ENCODE results near the gene ECEL1. TPM values are rescaled to one million over a fixed set of nuclear protein-coding genes. Genes with fewer than 3 reads are reported as not detected.
"Not testable (repeated sequence)": the region's sequence is repeated elsewhere in the genome, so short reads cannot be mapped to it uniquely, and the experiment has no call there.

The ECEL1 gene
- total RNA-seq, 4 donors from 2014 or later, result 0.10 to 0.39 TPM; not detected in 2

DNA sequence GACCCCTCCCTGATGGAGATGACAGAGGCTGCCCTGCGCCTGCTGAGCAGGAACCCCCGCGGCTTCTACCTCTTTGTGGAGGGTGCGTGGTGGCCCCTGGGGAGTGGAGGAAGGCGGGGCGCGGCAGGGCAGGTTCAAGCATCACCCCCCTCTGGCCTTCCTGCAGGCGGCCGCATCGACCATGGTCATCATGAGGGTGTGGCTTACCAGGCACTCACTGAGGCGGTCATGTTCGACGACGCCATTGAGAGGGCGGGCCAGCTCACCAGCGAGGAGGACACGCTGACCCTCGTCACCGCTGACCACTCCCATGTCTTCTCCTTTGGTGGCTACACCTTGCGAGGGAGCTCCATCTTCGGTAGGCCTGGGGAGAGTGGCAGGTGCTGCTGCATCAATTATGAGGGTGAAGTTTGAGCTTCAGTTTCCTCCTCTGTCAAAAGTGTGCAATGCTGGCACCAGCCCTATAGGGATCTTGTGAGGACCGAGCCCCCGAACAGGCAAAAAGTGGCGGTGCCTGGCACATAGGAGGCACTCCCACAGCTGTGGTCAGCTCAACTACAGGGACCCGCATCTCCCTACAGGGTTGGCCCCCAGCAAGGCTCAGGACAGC, 29.5 kb downstream of the ECEL1 start:
- WGBS, 2 donors, result 83 to 88% methylated on average over 21 to 23 of the region's 25 CpGs
- intact Hi-C loops (cut with DNase I; ENCODE audit: low total_unique reads), result no loop called here
- peak in 1 of 2 donors; percentile 62 for DNase-seq (ENCODE audit: low spot score in 2 of 2)
- no peak overlapping the region for H3K4me3 ChIP-seq (ENCODE audit: low read depth, poor library complexity, severe bottlenecking)
- TF ChIP-seq, protein P1, sequence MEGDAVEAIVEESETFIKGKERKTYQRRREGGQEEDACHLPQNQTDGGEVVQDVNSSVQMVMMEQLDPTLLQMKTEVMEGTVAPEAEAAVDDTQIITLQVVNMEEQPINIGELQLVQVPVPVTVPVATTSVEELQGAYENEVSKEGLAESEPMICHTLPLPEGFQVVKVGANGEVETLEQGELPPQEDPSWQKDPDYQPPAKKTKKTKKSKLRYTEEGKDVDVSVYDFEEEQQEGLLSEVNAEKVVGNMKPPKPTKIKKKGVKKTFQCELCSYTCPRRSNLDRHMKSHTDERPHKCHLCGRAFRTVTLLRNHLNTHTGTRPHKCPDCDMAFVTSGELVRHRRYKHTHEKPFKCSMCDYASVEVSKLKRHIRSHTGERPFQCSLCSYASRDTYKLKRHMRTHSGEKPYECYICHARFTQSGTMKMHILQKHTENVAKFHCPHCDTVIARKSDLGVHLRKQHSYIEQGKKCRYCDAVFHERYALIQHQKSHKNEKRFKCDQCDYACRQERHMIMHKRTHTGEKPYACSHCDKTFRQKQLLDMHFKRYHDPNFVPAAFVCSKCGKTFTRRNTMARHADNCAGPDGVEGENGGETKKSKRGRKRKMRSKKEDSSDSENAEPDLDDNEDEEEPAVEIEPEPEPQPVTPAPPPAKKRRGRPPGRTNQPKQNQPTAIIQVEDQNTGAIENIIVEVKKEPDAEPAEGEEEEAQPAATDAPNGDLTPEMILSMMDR (IDR thresholded peaks at IDR 0.05), result no peak
- no peak for TF ChIP-seq POLR2A (IDR thresholded peaks at IDR 0.05)

DNA sequence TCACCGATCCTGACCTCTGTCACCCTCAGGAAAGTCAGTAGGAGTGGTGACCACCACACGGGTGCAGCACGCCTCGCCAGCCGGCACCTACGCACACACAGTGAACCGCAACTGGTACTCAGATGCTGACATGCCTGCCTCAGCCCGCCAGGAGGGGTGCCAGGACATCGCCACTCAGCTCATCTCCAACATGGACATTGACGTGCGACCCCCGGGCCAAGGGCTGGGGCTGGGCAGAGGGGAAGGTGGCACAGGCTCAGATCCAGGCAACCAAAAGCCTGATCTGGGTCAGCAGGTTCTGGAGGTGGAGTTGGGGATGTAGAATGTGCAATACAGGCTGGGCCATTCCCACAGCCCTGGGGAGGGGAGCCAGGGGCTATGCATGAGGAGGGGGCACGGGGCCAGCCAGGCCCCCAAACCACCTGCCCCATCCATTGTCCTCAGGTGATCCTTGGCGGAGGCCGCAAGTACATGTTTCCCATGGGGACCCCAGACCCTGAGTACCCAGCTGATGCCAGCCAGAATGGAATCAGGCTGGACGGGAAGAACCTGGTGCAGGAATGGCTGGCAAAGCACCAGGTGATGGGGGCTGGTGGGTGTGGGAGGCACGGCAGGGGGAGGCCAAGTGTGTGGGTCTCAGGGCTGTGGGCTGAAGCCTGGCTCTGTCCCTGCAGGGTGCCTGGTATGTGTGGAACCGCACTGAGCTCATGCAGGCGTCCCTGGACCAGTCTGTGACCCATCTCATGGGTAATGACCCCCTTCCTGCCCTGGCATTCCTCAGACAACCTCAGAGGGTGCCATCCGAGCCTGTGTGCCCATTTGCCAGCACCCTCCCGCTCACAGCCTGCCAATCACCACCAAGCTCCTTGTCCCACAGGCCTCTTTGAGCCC, 30.3 kb downstream of the ECEL1 start:
- no peak overlapping the region for H3K4me3 ChIP-seq (ENCODE audit: low read depth, poor library complexity, severe bottlenecking)
- TF ChIP-seq, protein P1 (IDR thresholded peaks at IDR 0.05), result no peak
- TF ChIP-seq POLR2A (IDR thresholded peaks at IDR 0.05), result no peak
- DNase-seq (ENCODE audit: low spot score in 2 of 2), result peak in 1 of 2 donors; percentile 74
- intact Hi-C loops (cut with DNase I; ENCODE audit: low total_unique reads), result no loop called here
- 77 to 80% methylated on average over 14 to 16 of the region's 21 CpGs for WGBS, 2 donors

DNA sequence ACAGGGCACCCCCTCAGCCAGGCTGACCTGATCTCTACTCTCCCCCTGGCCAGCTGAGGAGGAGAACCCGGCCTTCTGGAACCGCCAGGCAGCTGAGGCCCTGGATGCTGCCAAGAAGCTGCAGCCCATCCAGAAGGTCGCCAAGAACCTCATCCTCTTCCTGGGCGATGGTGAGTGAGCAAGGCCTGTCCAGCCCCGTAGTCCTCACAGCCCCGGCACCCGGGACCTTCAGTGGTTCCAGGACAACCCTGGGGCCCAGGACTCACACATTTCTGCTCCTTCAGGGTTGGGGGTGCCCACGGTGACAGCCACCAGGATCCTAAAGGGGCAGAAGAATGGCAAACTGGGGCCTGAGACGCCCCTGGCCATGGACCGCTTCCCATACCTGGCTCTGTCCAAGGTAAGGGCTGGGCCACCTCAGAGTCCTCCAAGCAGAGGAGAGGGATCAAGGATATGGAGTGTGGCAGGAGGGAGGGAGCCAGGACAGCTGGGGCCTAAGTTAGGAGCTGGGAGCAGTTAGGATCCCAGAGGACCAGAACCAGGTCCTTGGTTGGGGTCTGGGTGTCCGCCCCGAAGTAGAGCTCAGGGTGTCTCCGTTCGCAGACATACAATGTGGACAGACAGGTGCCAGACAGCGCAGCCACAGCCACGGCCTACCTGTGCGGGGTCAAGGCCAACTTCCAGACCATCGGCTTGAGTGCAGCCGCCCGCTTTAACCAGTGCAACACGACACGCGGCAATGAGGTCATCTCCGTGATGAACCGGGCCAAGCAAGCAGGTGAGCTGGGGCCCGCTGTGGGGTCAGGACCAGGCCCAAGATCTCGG, 31.1 kb downstream of the ECEL1 start:
- 87 to 92% methylated on average over 23 to 27 of the region's 27 CpGs for WGBS, 2 donors
- no peak for TF ChIP-seq POLR2A (IDR thresholded peaks at IDR 0.05)
- TF ChIP-seq, protein P1 (IDR thresholded peaks at IDR 0.05), result no peak
- H3K4me3 ChIP-seq (ENCODE audit: low read depth, poor library complexity, severe bottlenecking), result no peak overlapping the region
- intact Hi-C loops (cut with DNase I; ENCODE audit: low total_unique reads), result no loop called here
- DNase-seq (ENCODE audit: low spot score in 2 of 2), result peak in 1 of 2 donors; percentile 70

- WGBS, 2 donors, result 76 to 78% methylated on average over 13 to 14 of the region's 14 CpGs
- TF ChIP-seq, protein P1 (IDR thresholded peaks at IDR 0.05), result no peak
- no peak for TF ChIP-seq POLR2A (IDR thresholded peaks at IDR 0.05)
- peak in 1 of 2 donors; percentile 73 for DNase-seq (ENCODE audit: low spot score in 2 of 2)
- no peak within 1 kb of the TSS for H3K4me3 ChIP-seq (ENCODE audit: low read depth, poor library complexity, severe bottlenecking)
- intact Hi-C loops (cut with DNase I; ENCODE audit: low total_unique reads), result no loop called here
These were observed 32.0 kb downstream of the ECEL1 start, which contains the start of gene ALPI for GRCh38 chr2:232455426-232456255. TSS of gene ALPI (plus strand) at chr2:232456153. CDS start at chr2:232456200, 47 bp downstream.

DNA sequence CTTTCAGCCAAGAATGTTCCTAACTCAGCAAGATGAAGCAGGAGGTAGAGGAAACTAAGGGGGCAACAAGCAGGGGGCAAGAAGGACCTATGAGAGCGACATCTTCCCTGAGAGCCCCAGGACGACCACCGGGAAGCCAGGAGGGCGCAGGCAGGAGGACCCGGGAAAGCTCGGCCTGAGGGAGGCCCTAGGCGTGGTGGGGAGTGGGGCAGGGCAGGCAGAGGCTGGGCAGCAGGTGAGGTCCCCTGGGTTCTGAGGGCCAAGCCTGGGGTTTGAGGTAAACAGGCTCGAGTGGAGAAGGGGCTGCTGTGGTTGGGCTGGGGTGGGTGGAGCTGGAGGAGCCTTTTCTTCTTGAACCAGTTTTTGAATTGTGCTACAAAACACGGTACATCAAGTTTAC, 33.0 kb downstream of the ECEL1 start:
- TF ChIP-seq, protein P1 (IDR thresholded peaks at IDR 0.05), result no peak
- no peak for TF ChIP-seq POLR2A (IDR thresholded peaks at IDR 0.05)
- peak in 1 of 2 donors; percentile 63 for DNase-seq (ENCODE audit: low spot score in 2 of 2)
- no peak overlapping the region for H3K4me3 ChIP-seq (ENCODE audit: low read depth, poor library complexity, severe bottlenecking)
- 81 to 89% methylated on average over 9 of the region's 9 CpGs for WGBS, 2 donors
- intact Hi-C loops (cut with DNase I; ENCODE audit: low total_unique reads), result no loop called here

- intact Hi-C loops (cut with DNase I; ENCODE audit: low total_unique reads), result not testable (repeated sequence)
These were observed 36.0 kb downstream of the ECEL1 start for GRCh38 chr2:232451645-232452044.

More at GRCh38 chr2:232451645-232452044, 36.0 kb downstream of the ECEL1 start:
- peak in 1 of 2 donors; percentile 58 for DNase-seq (ENCODE audit: low spot score in 2 of 2)
- not testable (repeated sequence) for H3K4me3 ChIP-seq (ENCODE audit: low read depth, poor library complexity, severe bottlenecking)
- 91 to 94% methylated on average over 3 of the region's 3 CpGs for WGBS, 2 donors
